GM19395 (cell line): ENCODE measurements around the gene CHEK2.
"Not testable (repeated sequence)": the region's sequence is repeated elsewhere in the genome, so short reads cannot be mapped to it uniquely, and the experiment has no call there.

Experiments
- ATAC-seq: cut with Tn5 transposase; IDR thresholded peaks from one replicate; pipeline ENCODE4 v1.9.1; 2021; ENCODE audit warnings: mild to moderate bottlenecking, moderate library complexity; ENCODE audit not compliant: unreplicated experiment

CHEK2 gene

DNA sequence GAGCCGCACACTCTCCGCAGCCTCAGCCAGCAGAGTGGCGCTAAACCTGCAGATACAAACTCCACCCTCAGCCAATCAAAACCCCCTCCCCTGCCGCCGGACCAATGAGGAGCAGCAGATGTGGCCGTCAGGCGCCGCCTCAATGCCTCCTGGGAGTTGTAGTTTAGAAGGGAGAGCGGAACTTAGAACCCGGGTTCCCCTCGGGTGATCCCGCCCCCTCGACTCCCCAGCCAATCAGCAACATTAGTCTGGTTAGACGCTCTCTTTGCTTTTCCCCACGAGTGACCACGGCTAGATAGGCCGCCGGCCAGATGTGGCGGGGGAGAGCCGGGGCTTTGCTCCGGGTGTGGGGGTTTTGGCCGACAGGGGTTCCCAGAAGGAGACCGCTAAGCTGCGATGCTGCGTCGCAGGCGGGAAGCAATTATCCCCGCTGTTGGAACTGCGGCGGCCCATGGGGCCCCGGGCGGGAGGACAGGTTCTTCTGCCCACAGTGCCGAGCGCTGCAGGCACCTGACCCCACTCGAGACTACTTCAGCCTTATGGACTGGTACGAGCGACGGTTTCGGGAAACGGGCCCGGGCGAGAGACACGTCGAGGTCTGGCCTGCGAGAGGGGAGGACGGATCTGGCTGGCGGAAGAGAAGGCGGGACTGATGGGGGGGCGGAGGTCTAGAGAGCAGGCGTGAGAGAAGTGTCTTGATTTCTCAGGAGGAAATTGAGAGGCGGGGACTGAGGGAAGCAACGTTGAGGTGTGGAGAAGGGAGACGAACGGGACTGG is at the start of gene CHEK2, which contains the start of gene HSCB:
TSS of gene CHEK2 (minus strand) at position 36 of the 777 bp plus-strand sequence. CDS start 7,099 bp downstream, outside the sequence.
TSS of gene HSCB (plus strand) at position 255 of the 777 bp plus-strand sequence. CDS start at position 312, 57 bp downstream.
- peak; percentile 91 for ATAC-seq

DNA sequence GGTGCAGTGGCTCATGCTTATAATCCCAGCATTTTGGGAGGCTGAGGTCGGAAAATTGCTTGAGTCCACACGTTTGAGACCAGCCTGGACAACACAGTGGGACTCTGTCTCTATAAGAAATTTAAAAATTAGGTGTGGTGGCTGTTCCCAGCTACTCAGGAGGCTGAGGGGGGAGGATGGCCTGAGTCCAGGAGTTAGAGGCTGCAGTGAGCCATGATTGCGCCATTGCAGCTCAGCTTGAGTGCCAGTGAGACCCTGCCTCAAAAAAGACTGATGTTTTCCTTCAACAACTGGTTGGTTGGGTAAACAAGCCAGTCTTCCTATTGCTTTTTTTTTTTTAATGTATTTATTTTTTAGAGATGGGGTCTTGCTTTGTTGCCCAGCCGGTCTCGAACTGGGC is 49.5 kb upstream of the CHEK2 start:
- no peak for ATAC-seq

DNA sequence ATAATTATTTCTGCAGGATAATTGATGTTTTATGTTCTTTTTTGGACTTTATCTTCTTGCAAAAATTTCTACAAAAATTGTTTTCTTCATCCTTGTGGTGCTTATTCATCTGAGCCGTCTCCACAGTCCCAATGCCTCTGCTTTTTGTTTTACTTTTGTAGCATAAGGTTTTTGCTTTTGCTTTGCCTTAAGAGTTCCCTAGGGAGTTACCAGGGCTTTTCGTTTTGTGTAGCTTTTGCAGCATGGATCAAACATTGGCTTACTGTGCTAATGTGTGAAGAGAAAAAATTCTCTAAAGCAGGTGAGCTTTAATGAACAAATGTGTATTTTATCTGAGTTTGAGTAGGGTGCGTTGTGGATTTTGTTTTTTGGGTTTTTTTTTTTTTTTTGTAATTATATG is 47.0 kb upstream of the CHEK2 start:
- ATAC-seq: no peak

- no peak for ATAC-seq
Observed at GRCh38 chr22:28783786-28784671, 42.4 kb upstream of the CHEK2 start.

DNA sequence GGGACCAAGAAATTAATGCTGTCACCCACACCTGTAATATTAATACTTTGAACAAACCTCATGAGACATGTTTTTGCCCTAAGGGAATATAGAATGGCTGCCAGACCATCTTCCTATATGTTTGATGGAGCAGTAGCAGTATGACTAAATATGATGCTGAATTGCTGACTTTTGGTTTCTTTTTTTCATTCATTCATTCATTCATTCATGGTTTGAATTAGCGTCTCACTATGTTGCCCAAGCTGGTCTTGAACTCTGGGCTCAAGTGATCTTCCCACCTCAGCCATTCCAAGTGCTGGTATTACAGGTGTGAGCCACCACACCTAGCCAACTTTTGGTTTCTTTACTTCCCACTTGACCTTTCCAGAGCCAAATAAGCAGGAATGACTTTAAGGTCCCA is 38.7 kb upstream of the CHEK2 start:
- ATAC-seq: no peak

DNA sequence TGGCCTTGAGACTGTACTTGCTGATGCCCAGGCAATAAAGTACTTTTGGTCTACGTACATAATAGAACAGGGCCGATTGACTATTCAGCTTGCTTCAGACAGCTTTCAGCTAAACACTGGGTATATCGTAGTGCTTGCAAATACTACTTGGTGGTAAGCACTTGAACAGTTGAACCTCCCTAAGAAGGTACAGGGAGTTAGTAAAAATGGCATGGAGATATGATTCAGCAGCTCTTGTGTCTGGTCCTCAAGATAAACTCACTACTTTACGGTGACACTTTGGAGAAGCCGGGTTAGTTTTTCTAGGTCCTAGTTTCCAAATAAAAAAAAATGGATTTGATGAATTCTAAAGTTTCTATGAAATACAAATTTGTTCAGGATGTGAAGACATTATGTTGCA is 38.2 kb upstream of the CHEK2 start:
- ATAC-seq: no peak

DNA sequence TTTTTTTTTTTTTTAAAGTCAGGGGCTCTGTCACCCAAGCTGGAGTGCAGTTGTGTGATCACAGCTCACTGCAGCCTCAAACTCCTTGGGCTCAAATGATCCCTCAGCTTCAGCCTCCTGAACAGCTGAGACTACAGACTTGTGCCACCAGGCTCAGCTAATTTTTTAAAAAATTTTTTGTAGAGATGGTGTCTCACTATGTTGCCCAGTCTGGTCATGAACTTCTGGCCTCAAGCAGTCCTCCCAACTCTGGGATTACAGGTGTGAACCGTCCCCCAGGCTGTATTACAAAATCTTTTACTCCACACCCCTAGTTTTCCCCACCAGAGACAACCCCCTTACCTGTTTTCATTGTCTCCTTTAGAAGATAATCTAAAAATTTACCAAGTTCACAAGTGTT is 32.8 kb upstream of the CHEK2 start:
- no peak for ATAC-seq

GRCh38 chr22:28773461-28773867 is 31.8 kb upstream of the CHEK2 start:
- ATAC-seq: peak; percentile 33

DNA sequence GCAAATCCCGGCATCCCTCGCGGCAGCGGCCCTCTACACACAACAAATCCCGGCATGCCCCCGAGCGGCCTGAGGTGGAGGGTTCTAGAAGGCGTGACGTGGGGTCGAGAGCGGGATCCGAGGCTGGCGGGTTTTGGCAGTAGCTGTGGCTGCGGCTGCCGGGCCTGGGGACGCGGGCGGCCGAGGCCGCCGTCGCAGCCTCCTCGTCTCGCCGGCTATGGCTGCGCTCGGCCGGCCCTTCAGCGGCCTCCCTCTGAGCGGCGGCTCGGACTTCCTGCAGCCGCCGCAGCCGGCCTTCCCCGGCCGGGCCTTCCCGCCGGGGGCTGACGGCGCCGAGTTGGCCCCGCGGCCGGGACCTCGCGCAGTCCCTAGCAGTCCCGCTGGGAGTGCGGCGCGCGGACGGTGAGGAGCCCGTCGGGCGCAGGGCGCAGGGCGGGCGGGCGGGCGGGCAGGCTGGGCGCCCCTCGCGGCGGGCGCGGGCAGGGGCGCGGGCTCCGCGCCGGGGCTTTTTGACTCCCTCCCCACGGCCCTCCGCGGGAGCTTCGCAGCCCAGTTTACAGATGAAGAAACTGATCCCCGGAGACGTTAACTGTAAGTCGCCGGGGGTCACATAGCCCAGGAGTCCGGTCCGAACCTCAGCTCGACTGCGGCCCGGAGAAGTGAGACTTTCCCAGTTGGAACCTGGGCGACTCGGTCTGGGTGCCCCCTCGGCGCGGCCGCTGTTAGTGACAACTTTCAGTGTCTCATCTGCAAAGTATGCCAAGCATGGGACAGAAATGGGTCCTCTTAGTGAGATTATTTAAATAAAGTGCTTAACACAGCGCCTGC is 31.2 kb upstream of the CHEK2 start, which contains the start of gene CCDC117:
TSS of gene CCDC117 (plus strand) at position 63 of the 828 bp plus-strand sequence. CDS start at position 218, 155 bp downstream.
- ATAC-seq: peak; percentile 92

- no peak for ATAC-seq
Observed at GRCh38 chr22:28771195-28771791, 29.7 kb upstream of the CHEK2 start.

- ATAC-seq: no peak
Observed at GRCh38 chr22:28769394-28770085, 27.9 kb upstream of the CHEK2 start.

- ATAC-seq: no peak
Observed at GRCh38 chr22:28768701-28769393, 27.2 kb upstream of the CHEK2 start.

DNA sequence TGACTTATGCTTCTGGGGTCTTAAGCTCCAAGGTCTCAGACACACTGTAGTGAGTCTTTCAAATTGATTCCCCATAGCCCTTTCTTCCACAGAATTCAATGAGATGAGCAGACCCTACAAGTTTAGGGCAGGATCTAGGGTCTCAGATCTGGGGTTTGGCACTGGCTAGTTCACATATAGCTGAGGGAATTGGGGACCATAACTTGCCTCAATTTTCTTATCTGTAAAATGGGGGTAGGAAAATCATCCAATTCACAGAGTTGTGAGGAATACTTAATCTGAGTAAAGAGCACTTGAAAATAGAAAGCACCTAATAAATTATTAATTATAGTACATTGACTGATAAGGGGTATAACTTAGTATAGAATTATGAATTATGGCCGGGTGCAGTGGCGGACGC is 25.0 kb upstream of the CHEK2 start:
- no peak for ATAC-seq

GRCh38 chr22:28762000-28762399 is 20.4 kb upstream of the CHEK2 start:
- ATAC-seq: not testable (repeated sequence)

- no peak for ATAC-seq
Observed at GRCh38 chr22:28761449-28761755, 19.8 kb upstream of the CHEK2 start.

- no peak for ATAC-seq
Observed at GRCh38 chr22:28759861-28760560, 18.4 kb upstream of the CHEK2 start.

DNA sequence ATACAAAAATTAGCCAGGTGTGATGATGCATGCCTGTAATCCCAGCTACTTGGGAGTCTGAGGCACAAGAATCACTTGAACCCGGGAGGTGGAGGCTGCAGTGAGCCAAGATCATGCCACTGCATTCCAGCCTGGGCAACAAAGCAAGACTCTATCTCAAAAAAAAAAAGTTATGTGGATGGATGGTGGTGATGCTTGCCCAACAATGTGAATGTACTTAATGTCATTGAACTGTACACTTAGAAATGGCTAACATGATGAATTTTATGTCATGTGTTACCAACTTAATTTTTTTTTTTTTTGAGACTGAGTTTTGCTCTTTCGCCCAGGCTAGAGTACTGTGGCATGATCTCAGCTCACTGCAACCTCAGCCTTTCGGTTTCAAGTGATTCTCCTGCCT is 12.9 kb upstream of the CHEK2 start:
- ATAC-seq: not testable (repeated sequence)

DNA sequence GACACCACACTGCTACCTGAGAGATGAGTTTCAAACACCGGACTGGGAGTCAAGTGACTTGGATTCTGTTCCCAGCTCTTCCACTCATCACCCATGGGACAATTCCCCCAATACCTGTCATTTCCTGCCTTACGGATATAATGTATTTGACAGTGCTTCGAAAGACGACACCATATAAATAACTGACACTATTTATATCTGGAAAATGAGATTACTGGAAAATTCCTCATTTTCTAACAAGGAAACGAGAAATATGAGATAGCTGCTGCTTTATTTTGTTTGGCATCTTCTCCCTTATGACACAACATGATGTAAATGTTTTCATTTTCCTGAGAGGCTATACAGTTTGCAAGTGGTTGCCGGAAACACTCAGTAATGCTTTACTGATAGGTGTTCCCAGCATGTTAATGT is 8.9 kb upstream of the CHEK2 start:
- no peak for ATAC-seq

- no peak for ATAC-seq
Observed at GRCh38 chr22:28743852-28744251, 2.2 kb upstream of the CHEK2 start.
